ENCODE data around the gene TMEFF2. TPM values are rescaled to one million over a fixed set of nuclear protein-coding genes. Genes with fewer than 3 reads are reported as not detected.

The TMEFF2 gene
- total and polyA plus RNA-seq, 4 donors = 0.08 TPM; not detected in 3

DNA sequence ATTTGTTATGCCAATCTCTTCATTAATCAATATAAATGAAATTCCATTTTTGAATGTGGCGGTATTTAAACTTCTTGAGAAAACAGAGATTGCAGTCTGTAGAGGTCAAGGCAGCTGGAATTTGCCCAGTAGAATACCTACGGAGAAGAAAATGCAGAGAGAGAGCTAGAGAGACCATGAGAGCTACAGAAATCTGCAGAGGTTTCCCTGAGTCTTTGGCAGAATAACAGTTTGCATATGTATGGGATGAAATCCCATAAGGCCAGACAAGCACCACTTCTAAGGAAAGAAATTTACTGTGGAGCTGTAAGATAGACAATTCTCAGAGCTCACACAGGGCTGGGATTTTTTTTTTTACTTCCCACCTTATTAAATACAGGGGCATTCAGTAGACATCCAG lies 23.6 kb upstream of the TMEFF2 start:
- Histone ChIP-seq H3K9ac (ENCODE audit: low read depth in 1 of 2, low read length in 2 of 2) (no peak overlapping the region), H3K27me3 (ENCODE audit: control insufficient read depth in 4 of 4, insufficient read depth in 4 of 4, low read length in 3 of 4) (no peaks in the 10 kb centered on the region), H3K36me3 (ENCODE audit: control insufficient read depth in 4 of 4, insufficient read depth in 3 of 4, low read depth in 1 of 4, low read length in 3 of 4) (no peaks in the 10 kb centered on the region), H3K27ac (ENCODE audit: low read depth in 1 of 2, low read length in 2 of 2) (no peak overlapping the region), H3K9me3 (ENCODE audit: control insufficient read depth in 4 of 4, low read length in 3 of 4) (no peaks in the 10 kb centered on the region), H3K4me1 (ENCODE audit: control insufficient read depth in 4 of 4, insufficient read depth in 4 of 4, low read length in 3 of 4) (no peaks in the 10 kb centered on the region), H3K4me3 (ENCODE audit: low read depth in 1 of 3, low read length in 3 of 3) (no peak overlapping the region)
- 75% methylated on average over 2 of the region's 2 CpGs for WGBS
- no peak for DNase-seq (ENCODE audit: low spot score)
- no peak for TF ChIP-seq JUND (IDR thresholded peaks at IDR 0.05)
- no peak for TF ChIP-seq EGR1 (IDR thresholded peaks at IDR 0.05; ENCODE audit: low read depth in 2 of 2)
- no peak for TF ChIP-seq RXRA (IDR thresholded peaks at IDR 0.05)
- no peak for TF ChIP-seq NR2F2 (IDR thresholded peaks at IDR 0.05)
- TF ChIP-seq, protein P1, sequence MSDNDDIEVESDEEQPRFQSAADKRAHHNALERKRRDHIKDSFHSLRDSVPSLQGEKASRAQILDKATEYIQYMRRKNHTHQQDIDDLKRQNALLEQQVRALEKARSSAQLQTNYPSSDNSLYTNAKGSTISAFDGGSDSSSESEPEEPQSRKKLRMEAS (IDR thresholded peaks at IDR 0.05) = no peak
- TF ChIP-seq, protein P2, sequence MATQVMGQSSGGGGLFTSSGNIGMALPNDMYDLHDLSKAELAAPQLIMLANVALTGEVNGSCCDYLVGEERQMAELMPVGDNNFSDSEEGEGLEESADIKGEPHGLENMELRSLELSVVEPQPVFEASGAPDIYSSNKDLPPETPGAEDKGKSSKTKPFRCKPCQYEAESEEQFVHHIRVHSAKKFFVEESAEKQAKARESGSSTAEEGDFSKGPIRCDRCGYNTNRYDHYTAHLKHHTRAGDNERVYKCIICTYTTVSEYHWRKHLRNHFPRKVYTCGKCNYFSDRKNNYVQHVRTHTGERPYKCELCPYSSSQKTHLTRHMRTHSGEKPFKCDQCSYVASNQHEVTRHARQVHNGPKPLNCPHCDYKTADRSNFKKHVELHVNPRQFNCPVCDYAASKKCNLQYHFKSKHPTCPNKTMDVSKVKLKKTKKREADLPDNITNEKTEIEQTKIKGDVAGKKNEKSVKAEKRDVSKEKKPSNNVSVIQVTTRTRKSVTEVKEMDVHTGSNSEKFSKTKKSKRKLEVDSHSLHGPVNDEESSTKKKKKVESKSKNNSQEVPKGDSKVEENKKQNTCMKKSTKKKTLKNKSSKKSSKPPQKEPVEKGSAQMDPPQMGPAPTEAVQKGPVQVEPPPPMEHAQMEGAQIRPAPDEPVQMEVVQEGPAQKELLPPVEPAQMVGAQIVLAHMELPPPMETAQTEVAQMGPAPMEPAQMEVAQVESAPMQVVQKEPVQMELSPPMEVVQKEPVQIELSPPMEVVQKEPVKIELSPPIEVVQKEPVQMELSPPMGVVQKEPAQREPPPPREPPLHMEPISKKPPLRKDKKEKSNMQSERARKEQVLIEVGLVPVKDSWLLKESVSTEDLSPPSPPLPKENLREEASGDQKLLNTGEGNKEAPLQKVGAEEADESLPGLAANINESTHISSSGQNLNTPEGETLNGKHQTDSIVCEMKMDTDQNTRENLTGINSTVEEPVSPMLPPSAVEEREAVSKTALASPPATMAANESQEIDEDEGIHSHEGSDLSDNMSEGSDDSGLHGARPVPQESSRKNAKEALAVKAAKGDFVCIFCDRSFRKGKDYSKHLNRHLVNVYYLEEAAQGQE (IDR thresholded peaks at IDR 0.05) = no peak
- no peak for TF ChIP-seq GABPA (IDR thresholded peaks at IDR 0.05 in 1 of 2, conservative IDR thresholded peaks at IDR 0.05 in 1 of 2)
- no peak for TF ChIP-seq HNF4A (conservative IDR thresholded peaks at IDR 0.05)
- TF ChIP-seq CTCF (IDR thresholded peaks at IDR 0.05; ENCODE audit: low read depth, low read length, missing input control) = no peak
- TF ChIP-seq, protein P3, sequence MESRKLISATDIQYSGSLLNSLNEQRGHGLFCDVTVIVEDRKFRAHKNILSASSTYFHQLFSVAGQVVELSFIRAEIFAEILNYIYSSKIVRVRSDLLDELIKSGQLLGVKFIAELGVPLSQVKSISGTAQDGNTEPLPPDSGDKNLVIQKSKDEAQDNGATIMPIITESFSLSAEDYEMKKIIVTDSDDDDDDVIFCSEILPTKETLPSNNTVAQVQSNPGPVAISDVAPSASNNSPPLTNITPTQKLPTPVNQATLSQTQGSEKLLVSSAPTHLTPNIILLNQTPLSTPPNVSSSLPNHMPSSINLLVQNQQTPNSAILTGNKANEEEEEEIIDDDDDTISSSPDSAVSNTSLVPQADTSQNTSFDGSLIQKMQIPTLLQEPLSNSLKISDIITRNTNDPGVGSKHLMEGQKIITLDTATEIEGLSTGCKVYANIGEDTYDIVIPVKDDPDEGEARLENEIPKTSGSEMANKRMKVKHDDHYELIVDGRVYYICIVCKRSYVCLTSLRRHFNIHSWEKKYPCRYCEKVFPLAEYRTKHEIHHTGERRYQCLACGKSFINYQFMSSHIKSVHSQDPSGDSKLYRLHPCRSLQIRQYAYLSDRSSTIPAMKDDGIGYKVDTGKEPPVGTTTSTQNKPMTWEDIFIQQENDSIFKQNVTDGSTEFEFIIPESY (IDR thresholded peaks at IDR 0.05) = no peak
- TF ChIP-seq SP1 (IDR thresholded peaks at IDR 0.05) = no peak
- no peak for TF ChIP-seq HNF4G (IDR thresholded peaks at IDR 0.05)
- no peak for TF ChIP-seq TAF1 (conservative IDR thresholded peaks at IDR 0.05)
- TF ChIP-seq FOXA2 (IDR thresholded peaks at IDR 0.05) = no peak
- no peak for TF ChIP-seq YY1 (IDR thresholded peaks at IDR 0.05)
- TF ChIP-seq, protein P4, sequence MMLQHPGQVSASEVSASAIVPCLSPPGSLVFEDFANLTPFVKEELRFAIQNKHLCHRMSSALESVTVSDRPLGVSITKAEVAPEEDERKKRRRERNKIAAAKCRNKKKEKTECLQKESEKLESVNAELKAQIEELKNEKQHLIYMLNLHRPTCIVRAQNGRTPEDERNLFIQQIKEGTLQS (IDR thresholded peaks at IDR 0.05) = no peak
- no peak for TF ChIP-seq FOXA1 (IDR thresholded peaks at IDR 0.05)

- no peaks in the 10 kb centered on the region for H3K36me3 ChIP-seq (ENCODE audit: control insufficient read depth in 4 of 4, insufficient read depth in 3 of 4, low read depth in 1 of 4, low read length in 3 of 4)
- no peak overlapping the region for H3K9ac ChIP-seq (ENCODE audit: low read depth in 1 of 2, low read length in 2 of 2)
- no peaks in the 10 kb centered on the region for H3K4me1 ChIP-seq (ENCODE audit: control insufficient read depth in 4 of 4, insufficient read depth in 4 of 4, low read length in 3 of 4)
- peaks cover 0 to 2% (median 0%) of the 10 kb centered on the region in 4 donors for H3K9me3 ChIP-seq (ENCODE audit: control insufficient read depth in 4 of 4, low read length in 3 of 4)
- no peaks in the 10 kb centered on the region for H3K27me3 ChIP-seq (ENCODE audit: control insufficient read depth in 4 of 4, insufficient read depth in 4 of 4, low read length in 3 of 4)
- no peak overlapping the region for H3K27ac ChIP-seq (ENCODE audit: low read depth in 1 of 2, low read length in 2 of 2)
- WGBS = 61% methylated on average over 3 of the region's 3 CpGs
- H3K4me3 ChIP-seq (ENCODE audit: low read depth in 1 of 3, low read length in 3 of 3) = no peak overlapping the region
- DNase-seq (ENCODE audit: low spot score) = no peak
- TF ChIP-seq YY1 (IDR thresholded peaks at IDR 0.05) = no peak
- TF ChIP-seq, protein P3 (IDR thresholded peaks at IDR 0.05) = no peak
- no peak for TF ChIP-seq HNF4A (conservative IDR thresholded peaks at IDR 0.05)
- no peak for TF ChIP-seq FOXA2 (IDR thresholded peaks at IDR 0.05)
- no peak for TF ChIP-seq GABPA (IDR thresholded peaks at IDR 0.05 in 1 of 2, conservative IDR thresholded peaks at IDR 0.05 in 1 of 2)
- no peak for TF ChIP-seq SP1 (IDR thresholded peaks at IDR 0.05)
- TF ChIP-seq RAD21 (IDR thresholded peaks at IDR 0.05) = no peak
- no peak for TF ChIP-seq JUND (IDR thresholded peaks at IDR 0.05)
- TF ChIP-seq, protein P4 (IDR thresholded peaks at IDR 0.05) = no peak
- TF ChIP-seq CTCF (IDR thresholded peaks at IDR 0.05; ENCODE audit: low read depth, low read length, missing input control) = no peak
- no peak for TF ChIP-seq RXRA (IDR thresholded peaks at IDR 0.05)
- TF ChIP-seq NR2F2 (IDR thresholded peaks at IDR 0.05) = no peak
- TF ChIP-seq TAF1 (conservative IDR thresholded peaks at IDR 0.05) = no peak
- TF ChIP-seq FOXA1 (IDR thresholded peaks at IDR 0.05) = no peak
- TF ChIP-seq EGR1 (IDR thresholded peaks at IDR 0.05; ENCODE audit: low read depth in 2 of 2) = no peak
Observed at GRCh38 chr2:192216336-192216735, 21.6 kb upstream of the TMEFF2 start.
